OCI-LY7 (cell line): Measurements from ENCODE around the gene TULP1.

Experiments used
- EZH2phosphoT487 ChIP-seq: fragments of 200-600 bp; sonication (generic); IDR thresholded peaks from 2 replicates; pipeline ENCODE4 v1.6.1; 2018; ENCODE audit warnings: low read depth, borderline replicate concordance, mild to moderate bottlenecking, mixed run types, antibody characterized with exemption, low read length, moderate library complexity, mixed read lengths
- TF ChIP-seq, protein P1 (sequence below): fragments of 200-600 bp; sonication (generic); conservative IDR thresholded peaks from 2 replicates; pipeline ENCODE4 v1.5.1; 2014; ENCODE audit warnings: mild to moderate bottlenecking, antibody characterized with exemption, low read length, moderate library complexity, mixed read lengths

- TF ChIP-seq, protein P1, sequence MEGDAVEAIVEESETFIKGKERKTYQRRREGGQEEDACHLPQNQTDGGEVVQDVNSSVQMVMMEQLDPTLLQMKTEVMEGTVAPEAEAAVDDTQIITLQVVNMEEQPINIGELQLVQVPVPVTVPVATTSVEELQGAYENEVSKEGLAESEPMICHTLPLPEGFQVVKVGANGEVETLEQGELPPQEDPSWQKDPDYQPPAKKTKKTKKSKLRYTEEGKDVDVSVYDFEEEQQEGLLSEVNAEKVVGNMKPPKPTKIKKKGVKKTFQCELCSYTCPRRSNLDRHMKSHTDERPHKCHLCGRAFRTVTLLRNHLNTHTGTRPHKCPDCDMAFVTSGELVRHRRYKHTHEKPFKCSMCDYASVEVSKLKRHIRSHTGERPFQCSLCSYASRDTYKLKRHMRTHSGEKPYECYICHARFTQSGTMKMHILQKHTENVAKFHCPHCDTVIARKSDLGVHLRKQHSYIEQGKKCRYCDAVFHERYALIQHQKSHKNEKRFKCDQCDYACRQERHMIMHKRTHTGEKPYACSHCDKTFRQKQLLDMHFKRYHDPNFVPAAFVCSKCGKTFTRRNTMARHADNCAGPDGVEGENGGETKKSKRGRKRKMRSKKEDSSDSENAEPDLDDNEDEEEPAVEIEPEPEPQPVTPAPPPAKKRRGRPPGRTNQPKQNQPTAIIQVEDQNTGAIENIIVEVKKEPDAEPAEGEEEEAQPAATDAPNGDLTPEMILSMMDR, result no peak
- no peak for TF ChIP-seq EZH2phosphoT487
Measured at GRCh38 chr6:35561113-35561512, 48.4 kb upstream of the TULP1 start.
